Loucy (cell line): ENCODE measurements around the gene AFF3.

ENCODE experiments used
- H2AFZ ChIP-seq: fragments of 200-600 bp; sonication (generic); 2 replicates; pipeline ENCODE4 v1.6.0; 2016; ENCODE audit warnings: antibody characterized with exemption, mild to moderate bottlenecking, low read length, moderate library complexity
- H3F3A ChIP-seq: fragments of 200-600 bp; 2 replicates; pipeline ENCODE4 v1.6.0; 2016; ENCODE audit warnings: antibody characterized with exemption, low read depth, mild to moderate bottlenecking
- H3K27me3 ChIP-seq: fragments of 200-600 bp; sonication (generic); 2 replicates; pipeline ENCODE4 v1.6.1; 2014; ENCODE audit warnings: low read length, mild to moderate bottlenecking; ENCODE audit not compliant: insufficient read depth, poor library complexity, severe bottlenecking
- H3K36me3 ChIP-seq: fragments of 200-600 bp; sonication (generic); 2 replicates; pipeline ENCODE4 v1.6.1; 2016; ENCODE audit warnings: low read length; ENCODE audit not compliant: insufficient read depth
- H3K4me1 ChIP-seq: fragments of 200-600 bp; sonication (generic); 2 replicates; pipeline ENCODE4 v1.5.1; 2014; ENCODE audit warnings: low read length, mild to moderate bottlenecking; ENCODE audit not compliant: insufficient read depth, poor library complexity, severe bottlenecking
- H3K4me2 ChIP-seq: fragments of 200-600 bp; sonication (generic); 2 replicates; pipeline ENCODE4 v1.6.0; 2014; ENCODE audit warnings: antibody characterized with exemption, low read length, low read depth, mild to moderate bottlenecking; ENCODE audit not compliant: poor library complexity, severe bottlenecking
- H3K4me3 ChIP-seq: fragments of 200-600 bp; sonication (generic); 2 replicates; pipeline ENCODE4 v1.5.1; 2014; ENCODE audit warnings: low read length, mild to moderate bottlenecking, mixed read lengths; ENCODE audit not compliant: poor library complexity, severe bottlenecking
- H3K79me2 ChIP-seq: fragments of 200-600 bp; sonication (generic); 2 replicates; pipeline ENCODE4 v1.6.1; 2014; ENCODE audit warnings: low read length; ENCODE audit not compliant: insufficient read depth
- H3K9ac ChIP-seq: fragments of 200-600 bp; sonication (generic); 2 replicates; pipeline ENCODE4 v1.6.0; 2014; ENCODE audit warnings: mild to moderate bottlenecking, low read depth, low read length, moderate library complexity; ENCODE audit not compliant: poor library complexity, severe bottlenecking
- H3K9me2 ChIP-seq: fragments of 200-600 bp; sonication (generic); replicated peaks from 2 replicates; pipeline ENCODE4 v1.6.1; 2016; ENCODE audit warnings: low read depth, low read length, mixed read lengths
- H3K9me3 ChIP-seq: fragments of 200-600 bp; sonication (generic); 2 replicates; pipeline ENCODE4 v1.6.1; 2014; ENCODE audit warnings: mild to moderate bottlenecking, antibody characterized with exemption, low read length, low read depth; ENCODE audit not compliant: insufficient read depth
- H4K20me1 ChIP-seq: fragments of 200-600 bp; sonication (generic); 2 replicates; pipeline ENCODE4 v1.6.0; 2014; ENCODE audit warnings: antibody characterized with exemption, low read length, mild to moderate bottlenecking; ENCODE audit not compliant: insufficient read depth, poor library complexity, severe bottlenecking
- CTCF ChIP-seq: fragments of 200-600 bp; sonication (generic); conservative IDR thresholded peaks from 2 replicates; pipeline ENCODE4 v1.5.1; 2014; ENCODE audit warnings: mild to moderate bottlenecking, antibody characterized with exemption, low read length
- EZH2phosphoT487 ChIP-seq: fragments of 200-600 bp; IDR thresholded peaks from 2 replicates; pipeline ENCODE4 v1.6.1; 2018; ENCODE audit warnings: antibody characterized with exemption, mild to moderate bottlenecking, moderate library complexity, borderline replicate concordance

AFF3 gene

GRCh38 chr2:100045000-100045399, 97.4 kb downstream of the AFF3 start:
- H3K27me3 ChIP-seq, result no peaks in the 10 kb centered on the region
- no peaks in the 10 kb centered on the region for H3F3A ChIP-seq
- no peak overlapping the region for H3K9ac ChIP-seq
- H3K4me1 ChIP-seq, result no peaks in the 10 kb centered on the region
- no peak for TF ChIP-seq CTCF
- no peak for TF ChIP-seq EZH2phosphoT487
- H4K20me1 ChIP-seq, result no peaks in the 10 kb centered on the region
- no peak overlapping the region for H2AFZ ChIP-seq
- H3K9me2 ChIP-seq, result no peaks in the 10 kb centered on the region
- no peaks in the 10 kb centered on the region for H3K36me3 ChIP-seq
- H3K9me3 ChIP-seq, result no peaks in the 10 kb centered on the region
- no peaks in the 10 kb centered on the region for H3K79me2 ChIP-seq
- no peak overlapping the region for H3K4me3 ChIP-seq
- no peak overlapping the region for H3K4me2 ChIP-seq

GRCh38 chr2:100043891-100044255, 98.5 kb downstream of the AFF3 start:
- Histone ChIP-seq H3F3A (no peaks in the 10 kb centered on the region), H3K9me2 (no peaks in the 10 kb centered on the region)
- TF ChIP-seq EZH2phosphoT487 (no peak), CTCF (no peak)

GRCh38 chr2:100043081-100043890, 99.1 kb downstream of the AFF3 start:
- Histone ChIP-seq H3K4me1 (no peaks in the 10 kb centered on the region), H3K36me3 (no peaks in the 10 kb centered on the region), H3K79me2 (no peaks in the 10 kb centered on the region), H3F3A (no peaks in the 10 kb centered on the region), H3K4me3 (no peak overlapping the region), H3K9ac (no peak overlapping the region), H3K27me3 (no peaks in the 10 kb centered on the region), H3K4me2 (no peak overlapping the region), H2AFZ (no peak overlapping the region), H4K20me1 (no peaks in the 10 kb centered on the region), H3K9me3 (no peaks in the 10 kb centered on the region), H3K9me2 (no peaks in the 10 kb centered on the region)
- TF ChIP-seq EZH2phosphoT487 (no peak), CTCF (no peak)

More at GRCh38 chr2:100043891-100044255, 98.5 kb downstream of the AFF3 start:
- Histone ChIP-seq H3K36me3 (no peaks in the 10 kb centered on the region), H3K9ac (no peak overlapping the region), H3K79me2 (no peaks in the 10 kb centered on the region), H2AFZ (no peak overlapping the region), H4K20me1 (no peaks in the 10 kb centered on the region), H3K4me3 (no peak overlapping the region), H3K9me3 (no peaks in the 10 kb centered on the region), H3K4me2 (no peak overlapping the region), H3K4me1 (no peaks in the 10 kb centered on the region), H3K27me3 (no peaks in the 10 kb centered on the region)
